Embryonic facial prominence (tissue), 1 donor: ENCODE data around the gene CFAP141.
A peak's percentile ranks its signal among the peaks of the same experiment; 100 is the strongest.

ENCODE experiments used
- DNase-seq: peaks from one replicate; pipeline ENCODE4 v3.0.0-alpha.2; 2016; ENCODE audit errors: extremely low spot score

Gene CFAP141

DNA sequence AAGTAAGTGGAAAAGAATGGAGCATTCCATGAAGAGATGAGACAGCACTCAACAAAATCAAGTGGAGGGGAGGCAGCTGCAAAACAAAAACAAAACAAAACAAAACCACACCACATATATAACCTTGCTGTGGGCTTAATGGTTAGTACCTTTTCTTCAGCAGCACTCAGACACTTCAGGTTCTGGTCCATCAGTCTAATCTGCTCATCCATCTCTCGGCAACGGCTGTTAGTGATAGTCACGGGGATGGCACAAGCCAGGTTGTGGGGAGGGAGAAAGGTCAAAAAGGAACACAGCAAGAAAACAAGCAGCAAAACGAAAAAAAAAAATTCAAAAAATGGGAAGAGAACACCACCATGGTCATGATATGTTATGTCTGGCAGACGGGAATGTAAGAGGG lies 34.3 kb downstream of the CFAP141 start:
- no peak for DNase-seq

- DNase-seq, result no peak
These were observed 34.9 kb downstream of the CFAP141 start for GRCh38 chr1:154171223-154171583.

DNA sequence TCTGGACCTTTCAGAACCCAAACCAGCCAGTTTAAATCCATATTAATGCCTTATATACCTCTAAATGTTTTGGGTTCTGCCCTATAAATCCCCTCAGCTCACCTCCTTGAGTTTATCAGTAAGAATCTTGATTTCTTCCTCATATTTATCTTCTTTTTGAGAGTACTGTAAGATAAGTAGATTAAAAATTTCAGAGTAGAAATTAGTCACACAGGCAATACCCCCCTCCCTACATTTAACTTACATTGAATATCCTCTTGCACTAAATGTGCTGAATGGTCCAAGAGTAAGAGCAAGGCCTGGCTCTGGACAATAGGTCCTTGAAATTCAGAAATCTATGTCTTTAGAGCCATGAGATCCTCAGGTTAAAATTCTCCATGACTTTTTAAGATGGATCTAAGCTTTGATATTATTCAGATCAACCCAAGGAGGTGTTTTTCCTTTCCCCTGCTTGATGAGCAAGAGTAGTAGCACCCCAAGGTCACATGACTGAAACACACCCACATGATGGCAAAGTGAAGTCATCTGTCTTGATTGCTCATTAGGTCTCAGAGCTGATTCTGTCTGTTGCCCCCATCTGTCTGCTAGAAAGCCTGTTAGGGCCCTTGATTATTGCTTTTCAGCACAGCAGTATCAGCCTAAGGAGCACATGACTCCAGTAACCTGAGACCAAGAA lies 35.4 kb downstream of the CFAP141 start:
- no peak for DNase-seq

- DNase-seq, result no peak
These were observed 38.7 kb downstream of the CFAP141 start for GRCh38 chr1:154167461-154167860.

DNA sequence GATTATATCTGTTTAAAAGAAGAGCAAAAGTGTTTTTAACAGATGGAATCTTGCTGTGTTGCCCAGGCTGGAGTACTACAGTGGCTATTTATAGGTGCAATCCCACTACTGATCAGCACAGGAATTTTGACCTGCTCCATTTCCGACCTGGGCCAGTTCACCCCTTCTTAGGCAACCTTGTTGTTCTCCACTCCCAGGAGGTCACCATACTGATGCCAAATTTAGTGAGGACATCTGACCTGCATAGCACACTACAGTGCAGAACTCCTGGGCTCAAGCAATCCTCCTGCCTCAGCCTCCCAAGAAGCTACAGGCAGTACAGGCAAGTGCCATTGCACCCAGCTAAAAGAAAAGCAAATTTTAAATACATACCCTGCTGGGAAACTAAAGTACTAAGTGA lies 39.9 kb downstream of the CFAP141 start:
- DNase-seq, result no peak

DNA sequence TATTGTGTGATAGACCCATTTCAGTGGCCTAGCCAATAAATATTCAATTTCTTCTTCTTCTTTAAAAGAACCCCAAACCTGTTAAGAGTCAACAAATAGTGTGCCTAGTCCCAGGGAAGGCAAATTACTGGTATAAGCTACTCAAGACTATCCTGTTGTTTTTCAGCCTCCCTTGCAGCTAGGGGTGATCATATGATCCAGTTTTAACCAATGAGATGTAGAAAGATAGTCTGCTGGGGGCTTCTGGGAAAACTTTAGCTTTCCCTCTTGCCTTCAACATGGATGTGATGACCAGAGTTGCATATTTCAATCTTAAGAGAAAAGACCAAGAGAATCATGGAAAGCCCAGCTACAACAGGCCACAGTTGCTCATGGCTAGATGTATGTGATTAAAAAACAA lies 46.6 kb downstream of the CFAP141 start:
- no peak for DNase-seq

DNA sequence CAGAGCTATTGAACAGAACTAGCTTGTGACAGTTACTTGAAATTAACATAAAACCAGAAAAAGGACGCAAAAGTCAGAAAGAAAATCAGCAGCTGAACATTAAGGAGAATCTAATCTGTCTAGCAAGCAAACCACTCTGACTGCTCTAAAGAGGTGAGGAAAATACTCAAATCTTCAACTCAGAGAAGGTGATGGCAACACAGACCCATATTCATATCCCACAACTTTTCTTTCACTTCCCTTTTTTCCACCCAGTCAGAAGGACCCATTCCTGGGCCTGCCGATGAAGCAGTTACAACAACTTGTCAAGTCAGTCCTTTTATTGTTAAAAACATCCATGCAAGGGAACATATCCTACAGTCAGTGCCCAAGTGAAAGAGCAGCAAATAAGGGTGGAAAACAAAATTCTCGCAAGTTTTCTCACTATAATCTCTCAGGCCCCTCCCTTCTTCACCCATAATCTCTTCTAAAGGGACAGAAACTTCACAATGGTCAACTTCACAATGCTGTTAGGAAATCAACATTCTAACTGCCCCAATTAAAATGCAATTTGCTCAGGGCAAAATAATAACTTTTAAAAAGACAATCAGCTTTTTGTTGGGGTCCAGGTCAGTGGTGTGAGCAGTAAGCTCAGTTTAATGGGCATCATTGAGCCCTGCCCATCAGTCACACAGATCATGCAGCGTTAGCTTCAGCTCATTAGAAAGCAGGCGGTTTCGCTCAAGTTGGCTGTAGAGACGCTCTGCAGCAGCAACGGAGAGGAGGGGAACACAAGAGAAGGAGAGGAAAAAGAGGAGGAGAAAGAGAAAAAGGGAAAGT lies 47.6 kb downstream of the CFAP141 start:
- DNase-seq, result no peak

DNA sequence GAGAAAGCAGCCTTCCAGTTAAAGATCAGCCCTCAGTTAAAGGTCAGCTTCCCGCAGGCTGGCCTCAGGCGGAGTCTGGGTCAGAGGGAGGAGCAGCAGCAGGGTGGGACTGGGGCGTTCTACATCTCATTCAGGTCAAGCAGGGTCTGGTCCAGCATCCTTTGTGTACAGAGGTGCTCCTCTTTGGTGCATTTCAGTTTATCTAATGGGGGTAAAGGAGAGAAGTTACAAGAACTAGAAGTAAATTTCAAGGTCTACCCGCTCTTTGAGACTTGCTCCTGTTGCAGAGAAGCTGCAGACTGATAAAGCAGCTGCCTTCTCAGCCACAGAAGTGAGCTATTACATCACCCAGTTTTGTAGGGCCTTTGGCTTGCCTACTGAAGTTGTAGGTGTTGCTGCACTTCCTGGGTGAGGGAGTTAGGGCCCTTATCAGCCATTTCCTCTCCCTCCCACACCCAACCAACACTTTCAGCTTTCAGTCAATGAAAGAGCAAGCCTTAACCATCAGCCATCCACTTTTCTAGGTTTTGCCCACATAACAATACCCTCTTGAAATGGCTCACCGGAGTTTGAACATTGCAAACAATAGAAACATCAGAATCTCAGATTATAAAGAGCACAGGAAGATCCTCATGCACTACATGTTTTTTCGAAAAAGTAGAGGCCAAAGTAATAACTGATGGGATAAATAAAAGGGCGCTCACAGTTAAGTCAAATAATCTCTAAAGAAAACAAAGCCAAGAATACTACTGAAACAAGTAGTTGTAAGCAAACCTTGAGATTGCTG lies 48.4 kb downstream of the CFAP141 start:
- DNase-seq, result no peak

- no peak for DNase-seq
These were observed 50.9 kb downstream of the CFAP141 start for GRCh38 chr1:154155251-154155650.

- peak; percentile 22 for DNase-seq
These were observed 51.5 kb downstream of the CFAP141 start, which contains the start of gene NUP210L for GRCh38 chr1:154154534-154155191. NUP210L (minus strand) TSS chr1:154155073.

DNA sequence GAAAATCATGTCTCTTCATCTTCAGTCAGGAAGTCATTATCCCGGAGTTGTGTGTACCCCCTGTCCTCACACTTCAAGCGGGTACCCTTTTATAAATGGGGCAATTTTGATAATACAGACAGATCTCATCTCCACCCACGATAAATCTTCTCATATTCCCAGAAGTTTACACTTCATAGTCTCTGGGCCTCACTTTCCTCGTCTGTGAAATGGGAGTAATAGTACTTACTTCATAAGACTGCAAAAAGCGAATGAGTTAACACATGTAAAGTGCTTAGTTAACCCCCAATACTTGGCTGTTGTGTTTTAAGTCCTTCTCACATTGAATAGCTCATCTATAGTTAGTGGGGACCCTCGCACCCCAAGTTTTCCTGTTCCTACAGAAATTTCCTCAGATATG lies 52.1 kb downstream of the CFAP141 start:
- no peak for DNase-seq

DNA sequence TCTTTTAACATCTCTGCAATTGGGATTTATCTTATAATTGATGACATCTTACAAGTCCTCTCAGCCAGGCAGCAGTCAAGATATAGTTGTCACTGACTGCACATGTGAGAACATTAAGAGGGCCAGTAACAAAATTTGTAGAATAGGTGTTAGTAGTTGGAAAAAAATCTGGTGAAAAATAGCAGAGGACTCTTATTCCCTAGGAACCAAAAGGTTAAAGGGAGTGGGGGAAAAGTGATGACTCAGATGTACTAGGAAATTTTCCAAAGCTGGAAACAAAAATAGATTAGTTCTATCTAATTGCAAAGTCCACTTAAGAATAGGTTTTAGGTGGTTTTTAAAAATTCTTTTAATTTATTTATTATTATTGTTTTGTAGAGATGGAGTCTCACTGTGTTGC lies 54.8 kb downstream of the CFAP141 start:
- DNase-seq, result no peak
